Activated CD8-positive, alpha-beta memory T cell treated with anti-CD3 and anti-CD28 coated beads, Interleukin-2, amount 50 U/mL, for 1 hour (primary cell): ENCODE measurements around the gene GALNT13.

ENCODE experiments used
- DNase-seq: peaks from one replicate; pipeline ENCODE4 v3.0.0-alpha.2; 2020; ENCODE audit errors: extremely low read depth

GALNT13 gene

DNA sequence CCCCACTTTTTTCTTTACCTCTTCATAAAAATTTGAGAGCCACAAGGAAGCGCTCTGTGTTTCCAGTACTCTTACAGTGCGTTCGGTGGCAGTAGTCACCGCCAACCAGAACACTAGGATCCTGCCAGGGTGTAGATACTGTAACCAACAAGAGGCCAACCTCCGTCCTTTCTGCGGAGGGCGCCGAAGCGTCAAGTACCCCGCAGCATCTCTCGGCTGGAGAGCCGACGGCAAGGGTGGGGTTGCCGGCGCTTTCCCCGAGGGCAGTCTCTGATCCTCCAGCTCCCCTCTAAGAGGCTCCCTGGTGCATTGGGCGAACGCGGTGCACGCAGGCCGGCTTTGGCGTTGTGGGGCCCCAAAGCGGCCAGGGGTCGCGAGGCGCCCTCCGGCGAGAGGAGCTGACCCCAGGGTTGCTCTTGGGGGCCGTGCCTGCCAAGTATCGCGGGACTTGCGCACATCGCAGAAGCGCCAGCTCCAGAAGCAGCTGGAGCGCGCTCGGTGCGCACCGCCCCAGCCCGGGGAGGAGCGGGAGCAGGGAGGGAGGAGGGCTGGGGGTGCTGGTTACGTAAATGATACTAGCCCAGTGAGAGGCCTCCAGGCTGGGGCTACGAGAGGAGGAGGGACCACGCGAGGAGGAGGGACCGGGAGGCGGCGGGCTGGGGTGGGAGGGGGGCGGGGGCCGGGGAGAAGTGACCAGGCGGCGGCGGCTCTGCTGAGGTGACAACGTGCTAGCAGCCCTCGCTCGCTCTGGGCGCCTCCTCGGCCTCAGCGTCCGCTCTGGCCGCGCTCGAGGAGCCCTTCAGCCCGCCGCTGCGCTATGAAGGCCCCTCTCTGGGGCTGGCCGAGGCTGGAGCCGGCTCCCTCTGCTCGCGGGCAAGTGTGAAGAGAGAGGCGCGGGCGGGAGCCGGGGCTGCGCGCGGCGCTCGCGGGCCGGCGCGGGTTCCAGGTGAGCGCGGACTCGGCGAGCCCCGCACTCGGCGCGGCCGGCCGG is at the start of gene GALNT13:
GALNT13 (plus strand) TSS at position 692 of the 991 bp plus-strand sequence.
- DNase-seq, result no peak

DNA sequence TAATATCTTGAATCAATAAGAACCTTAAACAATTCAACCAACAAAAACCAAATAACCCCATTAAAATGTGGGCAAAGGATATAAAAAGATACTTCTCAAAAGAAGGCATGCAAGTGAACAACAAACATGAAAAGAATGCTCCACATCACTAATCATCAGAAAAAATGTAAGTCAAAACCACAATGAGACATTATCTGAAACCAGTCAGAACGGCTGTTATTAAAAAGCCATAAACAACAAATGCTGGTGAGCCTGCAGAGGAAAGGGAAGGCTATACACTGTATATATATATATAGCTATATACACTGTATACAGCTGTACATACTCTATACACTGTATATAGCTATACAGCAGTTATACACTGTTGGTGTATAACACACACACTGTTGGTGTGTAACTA is 47.8 kb upstream of the GALNT13 start:
- no peak for DNase-seq

DNA sequence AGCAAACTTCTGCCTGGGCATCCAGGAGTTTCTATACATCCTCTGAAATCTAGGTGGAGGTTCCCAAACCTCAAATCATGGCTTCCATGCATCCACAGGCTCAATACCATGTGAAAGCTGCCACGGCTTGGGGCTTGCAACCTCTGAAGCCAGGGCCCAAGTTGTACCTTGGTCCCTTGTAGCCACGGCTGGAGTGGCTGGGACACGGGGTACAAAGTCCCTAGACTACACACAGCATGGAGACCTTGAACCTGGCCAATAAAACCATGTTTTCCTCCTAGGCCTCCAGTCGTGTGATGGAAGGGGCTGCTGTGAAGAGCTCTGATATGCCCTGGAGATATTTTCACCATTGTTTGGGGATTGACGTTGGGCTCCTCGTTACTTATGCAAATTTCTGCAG is 43.4 kb upstream of the GALNT13 start:
- no peak for DNase-seq

DNA sequence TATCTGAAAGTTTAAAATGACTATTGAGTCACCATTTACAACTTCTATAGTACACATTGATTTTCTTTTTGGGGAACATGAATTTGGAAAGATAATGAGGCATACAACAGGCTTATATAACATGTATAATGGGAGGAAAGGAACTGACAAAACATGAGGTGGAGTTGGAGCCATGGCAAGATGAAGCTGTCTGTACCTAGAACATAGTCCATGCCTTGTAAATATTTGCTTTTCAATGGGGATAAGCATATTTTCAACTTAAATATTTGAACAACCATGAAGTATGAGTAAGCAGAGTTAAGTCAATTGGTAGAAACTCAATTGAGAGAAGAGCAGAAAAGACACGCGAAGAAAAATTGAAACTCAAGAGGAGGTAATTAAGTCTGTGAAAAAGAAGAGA is 37.1 kb upstream of the GALNT13 start:
- DNase-seq, result no peak

DNA sequence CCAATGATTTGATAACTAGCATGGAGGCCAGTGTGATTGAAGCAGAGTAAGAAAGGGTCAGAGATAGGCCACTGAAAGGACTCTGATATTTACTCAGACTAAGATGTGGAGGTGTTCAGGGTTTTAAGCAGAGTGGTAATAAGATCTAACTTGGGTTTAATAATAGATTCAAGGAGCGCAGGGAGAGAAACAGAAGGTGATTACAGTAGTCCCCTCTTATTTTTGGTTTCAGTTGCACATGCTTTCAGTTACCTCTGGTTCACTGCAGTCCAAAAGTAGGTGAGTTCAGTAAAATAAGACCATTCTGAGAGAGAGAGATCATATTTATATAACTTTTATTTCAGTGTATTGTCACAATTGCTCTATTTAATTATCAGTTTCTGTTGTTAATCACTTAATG is 13.5 kb upstream of the GALNT13 start:
- DNase-seq, result no peak

DNA sequence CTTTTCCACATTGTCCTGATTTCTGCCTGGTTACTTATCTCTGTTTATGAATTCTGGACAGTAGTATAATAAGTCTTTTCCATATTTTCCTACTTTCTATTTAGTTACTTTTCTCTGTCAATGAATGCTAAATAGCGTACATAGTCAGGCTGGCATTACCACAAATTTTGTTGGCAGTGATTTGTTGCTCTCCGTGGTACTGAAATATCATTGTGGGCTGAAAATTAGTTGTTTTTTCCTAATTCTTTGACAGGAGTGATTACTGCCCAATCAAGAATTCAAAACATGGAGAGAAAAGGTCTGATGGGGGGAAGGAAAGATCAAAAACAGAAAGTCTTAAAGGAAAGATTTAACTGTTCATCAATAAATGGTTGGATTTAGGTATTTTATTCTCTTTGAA is 7.7 kb upstream of the GALNT13 start:
- DNase-seq, result no peak

DNA sequence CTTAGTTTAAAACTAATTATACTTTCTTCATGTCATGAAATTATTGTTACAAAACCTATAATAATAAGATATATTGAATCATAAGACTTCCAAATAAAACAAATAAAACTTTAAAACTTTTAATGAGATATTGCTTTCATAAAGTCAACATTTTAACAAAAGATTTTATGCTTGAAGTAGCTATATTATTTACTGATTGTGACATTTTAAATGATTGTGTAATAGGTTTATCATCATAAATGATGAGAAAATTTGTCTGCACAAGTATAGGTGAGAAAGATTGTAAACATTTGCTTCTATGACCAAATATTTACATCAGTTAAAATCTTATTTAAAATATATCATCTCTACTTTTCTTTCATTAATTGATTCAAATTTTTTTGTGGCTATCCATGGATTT is 5.1 kb upstream of the GALNT13 start:
- DNase-seq, result no peak

DNA sequence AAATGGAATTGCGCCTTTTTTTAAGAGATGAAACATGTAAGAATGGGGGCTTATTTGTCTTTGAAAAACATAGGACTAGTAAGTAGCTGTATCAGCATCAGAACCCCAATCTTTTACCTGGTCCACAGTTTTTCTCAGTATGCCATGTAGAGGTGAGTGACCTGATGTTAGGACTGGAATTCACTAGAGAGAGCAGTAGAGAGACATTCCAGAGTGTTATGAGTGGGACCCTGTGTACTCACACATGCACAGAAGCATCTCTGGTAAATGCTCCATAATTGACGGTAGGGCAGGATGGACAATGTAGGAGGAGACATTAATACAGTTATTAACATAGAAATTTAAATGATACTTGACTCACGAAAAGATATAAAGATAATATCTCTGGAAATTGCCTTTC is 1.4 kb upstream of the GALNT13 start:
- DNase-seq, result no peak

DNA sequence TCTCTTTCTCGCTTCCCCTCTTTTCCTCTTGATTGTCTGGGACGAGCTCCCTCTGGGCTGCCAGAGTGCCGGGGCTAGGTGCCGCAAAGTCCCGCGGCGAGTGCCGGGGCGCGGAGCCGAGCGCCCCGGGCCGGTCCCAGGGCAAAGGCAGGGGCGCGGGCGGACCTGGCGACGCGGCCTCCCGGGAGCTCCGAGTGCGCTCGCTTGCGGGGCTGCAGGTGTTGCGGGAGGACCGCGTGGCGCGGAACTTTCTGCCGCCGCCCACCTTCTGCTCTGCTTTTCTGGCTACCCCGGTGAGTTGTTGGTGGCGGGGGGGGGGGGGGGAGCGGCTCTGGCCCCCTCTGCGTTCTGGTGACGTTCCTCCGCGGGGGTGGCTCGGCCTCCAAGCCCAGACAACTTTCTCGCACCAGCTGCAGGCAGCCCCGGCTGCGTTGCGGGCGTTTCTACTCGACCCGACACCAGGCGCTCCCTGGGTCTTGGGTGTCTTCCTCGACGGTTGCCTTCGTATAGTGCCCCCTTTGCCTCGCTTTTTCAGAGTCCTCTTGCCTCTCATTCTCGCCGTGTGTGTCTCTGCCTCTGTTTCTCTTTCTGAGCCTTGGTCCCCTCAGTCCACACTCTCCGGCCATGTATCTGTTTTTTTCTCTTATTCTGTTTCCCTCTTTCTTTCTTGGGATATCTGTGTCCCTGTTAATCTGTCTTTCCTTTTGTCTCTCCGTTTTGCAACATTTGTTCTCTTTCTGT is 759 bp downstream of the GALNT13 start:
- no peak for DNase-seq

DNA sequence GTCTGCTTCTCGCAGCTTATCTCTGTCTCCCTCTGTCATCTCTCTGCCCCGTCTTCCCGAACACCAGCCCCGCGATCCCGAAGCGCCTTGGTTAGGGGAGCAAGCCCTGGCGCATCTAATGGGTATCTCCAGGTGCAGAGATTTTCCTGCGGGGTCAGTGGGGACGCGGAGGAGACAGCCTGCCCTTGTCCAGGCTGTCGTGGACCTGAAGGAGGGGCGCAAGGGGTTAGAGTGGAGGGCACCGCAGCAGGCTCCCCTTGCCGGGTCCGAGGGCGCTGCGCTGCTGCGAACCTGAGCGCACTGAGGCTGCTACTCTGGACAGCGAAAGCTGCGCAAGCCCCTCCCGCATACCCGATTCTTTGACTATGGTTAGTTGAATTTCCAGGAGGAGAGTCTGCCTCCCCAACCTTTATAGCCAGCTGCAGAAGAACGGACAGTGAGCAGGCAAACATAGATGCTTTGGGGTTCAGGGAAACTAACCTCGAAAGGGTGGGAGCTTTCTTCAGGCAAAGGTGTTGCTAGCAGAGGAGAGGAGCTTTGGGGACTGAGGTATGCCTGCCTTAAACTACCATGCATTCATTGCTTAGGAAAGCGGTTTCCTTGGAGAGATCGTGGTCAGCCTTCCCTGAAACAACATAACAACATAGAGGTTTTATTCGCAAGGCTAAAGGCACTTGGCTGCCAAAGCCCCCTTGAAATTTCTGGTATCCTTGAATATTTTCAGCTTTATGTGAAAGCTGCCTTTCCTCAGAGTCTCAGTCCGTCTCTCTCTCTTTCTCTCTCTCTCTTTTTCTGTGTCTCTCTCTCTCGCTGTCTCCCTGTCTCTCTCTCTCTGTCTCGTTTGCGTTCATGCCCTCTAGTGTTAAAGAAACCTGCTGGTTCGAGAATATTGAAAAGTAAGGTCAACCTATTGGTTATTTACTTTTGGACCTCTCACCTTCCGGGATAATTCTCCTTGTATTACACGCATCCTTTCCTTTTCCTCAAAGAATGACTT is 1.6 kb downstream of the GALNT13 start:
- no peak for DNase-seq

DNA sequence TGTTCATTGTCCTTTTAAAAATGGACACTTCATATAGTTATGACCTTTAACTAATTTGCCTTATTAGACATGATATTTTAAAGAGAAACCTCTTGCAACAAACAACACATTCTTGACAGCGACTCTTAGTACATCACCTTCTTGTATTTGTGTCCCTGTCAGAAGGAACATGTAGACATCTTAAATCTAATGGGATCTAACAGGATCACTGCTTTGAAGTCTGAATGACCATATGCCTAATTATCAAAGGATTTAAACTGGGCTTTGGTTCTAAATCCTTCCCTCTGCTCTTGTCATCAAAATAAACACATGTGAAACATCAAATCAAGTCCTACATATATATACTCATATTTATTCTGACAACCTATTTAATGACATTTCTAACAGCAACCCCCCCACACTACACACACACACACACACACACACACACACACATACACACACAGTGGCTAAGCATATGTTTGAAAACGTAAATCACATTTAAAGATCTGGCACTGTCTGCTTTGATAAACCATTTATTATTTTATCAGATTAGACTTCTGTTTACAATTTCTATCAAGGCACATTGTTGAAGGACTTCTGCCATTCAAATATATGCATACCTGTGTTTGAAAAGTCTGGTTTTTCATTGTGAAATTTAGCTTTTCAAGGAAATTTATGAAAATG is 4.2 kb downstream of the GALNT13 start:
- DNase-seq, result no peak

DNA sequence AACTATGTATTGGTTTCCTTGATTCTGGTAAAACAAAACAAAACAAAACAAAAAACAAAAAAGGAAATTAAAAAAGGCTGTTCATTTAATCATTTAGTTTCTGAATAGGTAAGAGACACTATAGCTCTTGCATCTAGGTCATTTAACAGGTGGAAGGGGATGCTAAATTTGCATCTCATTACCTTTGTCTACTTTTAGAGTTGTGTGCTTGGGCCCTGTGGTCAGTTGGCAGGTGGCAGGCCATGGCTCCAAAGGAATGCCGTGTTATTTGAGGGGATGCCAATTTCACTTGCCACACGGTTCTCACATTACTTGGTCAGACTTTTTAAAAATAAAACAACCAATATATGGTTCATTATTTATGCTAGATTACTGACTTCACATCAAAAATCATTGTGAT is 9.2 kb downstream of the GALNT13 start:
- no peak for DNase-seq

DNA sequence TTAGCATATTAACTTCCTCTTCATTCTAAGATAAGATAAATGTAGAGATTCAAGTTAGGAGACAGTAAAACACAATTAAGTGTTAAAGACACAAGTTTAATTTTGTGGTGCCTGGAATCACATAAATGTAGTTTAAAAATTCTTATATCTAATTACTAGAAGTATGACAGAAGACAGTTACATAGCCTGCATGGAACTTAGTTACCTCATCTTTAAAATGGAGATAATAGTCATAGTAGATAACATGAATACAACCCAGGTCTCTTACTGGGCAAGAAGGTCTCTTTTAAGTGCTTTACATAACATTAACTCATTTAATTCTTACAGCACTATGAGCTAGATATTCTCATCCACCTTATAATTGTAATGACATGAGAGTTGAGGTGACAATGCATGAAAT is 15.1 kb downstream of the GALNT13 start:
- DNase-seq, result no peak

DNA sequence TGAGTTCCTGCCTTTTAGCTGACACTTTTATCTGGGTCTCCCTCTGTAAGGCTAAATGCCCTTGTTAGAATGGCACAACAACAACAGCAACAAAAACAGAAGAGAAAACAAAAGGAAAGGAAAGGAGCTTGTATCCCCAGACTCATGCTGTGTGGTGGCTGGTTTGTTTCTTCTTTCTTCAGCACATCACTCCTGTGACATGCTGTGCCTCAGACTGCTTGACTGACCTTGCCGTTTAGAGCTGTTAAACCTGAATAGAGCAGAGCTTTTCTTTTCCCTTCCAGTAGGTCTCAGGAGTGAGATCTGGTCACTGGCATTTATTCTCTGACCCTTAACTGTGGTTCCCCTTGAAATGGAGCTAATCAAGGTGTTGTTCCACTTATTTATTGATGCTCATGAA is 18.9 kb downstream of the GALNT13 start:
- no peak for DNase-seq

DNA sequence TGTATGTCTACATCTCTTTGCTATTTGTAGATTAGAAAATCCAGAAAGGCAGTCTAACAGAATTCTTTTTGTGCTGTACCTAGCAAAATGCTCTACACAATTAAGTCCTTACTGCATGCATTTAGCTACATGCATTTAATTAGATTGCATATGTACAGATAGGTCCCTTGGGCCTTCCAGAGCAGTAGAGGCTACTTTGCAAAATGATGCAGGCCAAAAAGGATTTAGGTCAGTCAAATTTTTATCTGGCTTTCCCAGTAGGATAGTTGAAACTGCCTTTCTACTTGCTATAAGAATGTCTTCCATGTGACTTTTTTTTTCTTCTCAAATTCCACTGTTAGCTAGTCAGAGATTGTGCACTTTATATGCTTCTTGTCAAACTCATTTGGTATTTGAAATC is 19.3 kb downstream of the GALNT13 start:
- no peak for DNase-seq

DNA sequence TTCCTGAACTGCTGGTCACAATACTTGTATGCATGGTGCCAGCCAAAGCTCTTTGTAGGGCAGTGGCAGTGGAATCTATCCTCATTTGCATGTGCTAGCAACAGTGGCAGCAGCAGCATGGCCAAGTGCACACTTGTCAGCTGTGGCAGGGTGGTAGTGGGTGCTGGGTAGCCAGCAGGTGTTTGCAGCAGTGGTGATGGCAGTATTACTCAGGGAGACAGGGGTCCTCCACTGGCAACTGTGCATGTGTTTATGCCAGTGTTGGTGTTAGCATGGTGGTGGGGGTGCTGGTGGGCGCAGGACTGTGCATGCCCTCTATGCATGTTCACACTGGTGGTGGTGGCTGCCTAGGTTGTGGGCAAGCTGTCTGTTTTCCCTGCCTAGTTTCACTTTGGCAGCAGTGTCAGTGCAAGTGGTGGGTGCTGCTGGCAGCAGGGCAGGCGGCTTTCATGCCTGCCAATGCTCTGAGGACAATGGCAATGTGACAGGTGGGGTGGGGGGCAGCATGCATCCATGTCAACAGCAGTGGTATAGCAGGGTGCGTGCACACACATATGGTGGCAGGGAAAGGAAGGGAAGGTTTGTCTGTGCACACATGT is 41.2 kb downstream of the GALNT13 start:
- DNase-seq, result no peak

DNA sequence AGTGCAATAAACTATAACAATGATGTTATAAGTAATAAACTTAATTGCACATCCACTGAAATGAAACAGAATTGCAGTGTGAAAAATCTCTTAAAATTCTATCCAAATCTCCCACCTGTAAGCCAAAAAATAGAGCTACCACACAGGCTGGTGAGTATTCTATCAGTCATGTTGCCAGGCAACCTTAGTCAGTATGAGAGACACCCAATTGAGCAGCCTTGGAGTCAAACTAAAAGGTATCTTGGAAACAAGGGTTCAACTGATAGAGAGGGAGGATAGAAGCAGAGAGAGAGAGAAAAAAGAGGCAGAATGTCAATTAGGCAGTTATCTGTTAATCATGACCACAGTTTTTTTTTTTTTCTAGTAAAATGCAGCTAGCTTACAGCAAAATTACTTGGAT is 45.8 kb downstream of the GALNT13 start:
- DNase-seq, result no peak

DNA sequence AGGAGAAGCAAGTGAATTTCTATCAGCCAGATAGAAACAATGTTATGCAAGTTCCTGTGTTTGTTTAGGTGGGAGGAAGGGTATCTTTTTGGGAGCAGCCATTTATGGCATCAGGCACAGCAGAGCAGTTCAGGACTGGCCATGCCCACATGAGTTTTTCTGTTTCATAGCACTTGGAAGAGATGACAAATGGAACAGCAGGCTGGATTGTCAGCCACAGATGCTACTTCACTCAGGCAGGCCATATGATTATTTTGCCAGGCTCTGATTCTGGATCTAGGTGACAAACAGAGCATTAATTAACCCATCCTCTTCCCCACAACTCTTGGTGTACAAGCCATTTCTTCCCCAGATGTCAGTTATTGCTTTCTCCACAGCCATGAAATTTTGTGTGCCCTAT is 63.8 kb downstream of the GALNT13 start:
- DNase-seq, result no peak

DNA sequence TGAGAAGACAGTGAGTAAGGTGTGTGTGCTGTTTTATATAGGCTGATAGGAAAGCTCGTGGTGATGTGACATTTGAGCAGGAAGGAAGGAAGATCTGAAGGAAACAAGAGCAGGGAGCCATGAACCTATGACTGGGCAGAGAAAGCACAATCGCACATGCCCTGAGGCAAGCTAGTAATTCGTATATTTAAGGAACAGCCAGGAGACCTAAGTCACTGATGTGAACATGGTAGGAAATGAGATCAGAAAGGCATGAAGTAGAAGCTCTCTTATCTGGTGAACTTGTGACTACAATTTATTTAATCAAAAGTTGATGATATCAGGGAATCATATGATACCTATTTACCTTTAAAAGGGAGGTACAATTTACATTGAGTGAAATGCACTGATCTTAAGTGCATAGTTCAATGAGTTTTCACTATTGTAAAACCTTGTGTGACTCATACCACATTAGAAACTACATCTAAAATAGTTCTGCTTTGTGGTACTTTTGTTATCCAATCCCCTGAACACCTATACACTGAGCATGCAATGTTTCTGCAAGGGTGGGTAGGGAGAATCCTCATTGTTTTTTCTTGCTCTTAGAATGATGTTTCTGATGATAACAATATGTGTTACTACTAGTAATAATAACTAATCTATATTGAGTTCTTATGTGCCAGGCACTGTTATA is 67.5 kb downstream of the GALNT13 start:
- no peak for DNase-seq

DNA sequence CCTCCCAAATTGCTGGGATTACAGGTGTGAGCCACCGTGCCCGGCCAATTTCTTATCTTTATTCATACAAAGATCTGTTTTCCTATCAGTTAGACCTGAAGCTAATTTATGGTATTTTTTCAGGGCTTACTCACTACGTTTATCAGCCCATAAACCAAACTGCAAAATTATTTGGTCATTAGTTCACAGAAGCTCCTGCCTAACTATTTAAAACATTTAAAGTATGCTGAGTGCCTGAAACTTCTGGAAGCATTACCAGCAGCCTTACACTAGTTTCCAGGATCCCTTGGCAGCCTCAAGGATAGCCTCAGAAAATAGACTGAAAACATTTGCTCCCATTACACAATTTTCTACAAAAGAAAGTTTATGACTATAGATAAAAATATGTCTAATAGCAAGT is 68.8 kb downstream of the GALNT13 start:
- no peak for DNase-seq
